T-helper 2 cell treated with Interferon-gamma antibody and Interleukin-4, amounts not matched to agents 5 μg/mL and 100 μg/mL, for 36 hours (primary cell): ENCODE results near the gene RASGRP1.
A peak's percentile ranks its signal among the peaks of the same experiment; 100 is the strongest.

Source experiments
- DNase-seq: peaks from one replicate; pipeline ENCODE4 v3.0.0; 2021; ENCODE audit warnings: low spot score
- H3K27ac Mint-ChIP-seq: one replicate; pipeline ENCODE4 v1.8.0; 2021; ENCODE audit warnings: mild to moderate bottlenecking, mixed read lengths
- H3K27me3 Mint-ChIP-seq: one replicate; pipeline ENCODE4 v1.8.0; 2021; ENCODE audit warnings: low read depth, mixed read lengths
- H3K36me3 Mint-ChIP-seq: one replicate; pipeline ENCODE4 v1.8.0; 2021; ENCODE audit warnings: low read depth, mixed read lengths
- H3K4me1 Mint-ChIP-seq: one replicate; pipeline ENCODE4 v1.8.0; 2021; ENCODE audit warnings: low read depth, mixed read lengths
- H3K4me3 Mint-ChIP-seq: one replicate; pipeline ENCODE4 v1.8.0; 2022; ENCODE audit warnings: mild to moderate bottlenecking, moderate library complexity, mixed read lengths
- H3K9me3 Mint-ChIP-seq: one replicate; pipeline ENCODE4 v1.8.0; 2021; ENCODE audit warnings: mixed read lengths

The RASGRP1 gene

DNA sequence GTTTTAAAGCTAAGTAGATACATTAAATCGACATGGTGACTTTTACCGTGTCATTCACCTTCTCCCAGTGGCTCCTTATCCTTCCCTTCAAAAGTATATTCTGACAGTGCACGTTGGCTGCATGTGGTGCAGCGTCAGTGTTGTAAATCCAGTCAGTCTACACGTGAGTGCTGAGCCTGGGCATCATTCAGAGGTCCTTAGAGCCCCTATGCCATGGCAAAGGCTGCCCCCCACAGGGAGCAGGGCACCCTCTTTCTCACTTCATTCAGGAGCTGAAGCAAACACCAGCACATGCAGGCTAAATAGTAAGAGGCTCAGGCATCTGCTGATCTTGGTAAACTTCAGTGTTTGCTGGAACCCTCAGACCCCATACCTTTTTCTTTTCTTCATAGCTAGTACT is 43.3 kb downstream of the RASGRP1 start:
- H3K9me3 Mint-ChIP-seq = no peaks in the 10 kb centered on the region
- no peaks in the 10 kb centered on the region for H3K27me3 Mint-ChIP-seq
- no peak for DNase-seq
- H3K4me3 Mint-ChIP-seq = no peak overlapping the region
- peaks cover 40% of the 10 kb centered on the region for H3K4me1 Mint-ChIP-seq
- peaks cover 54% of the 10 kb centered on the region for H3K36me3 Mint-ChIP-seq
- peak overlapping the region; percentile 47 for H3K27ac Mint-ChIP-seq

GRCh38 chr15:38520035-38520434 is 44.6 kb downstream of the RASGRP1 start:
- Mint-ChIP-seq H3K27ac (no peak overlapping the region), H3K36me3 (peaks cover 59% of the 10 kb centered on the region), H3K4me3 (no peak overlapping the region), H3K4me1 (peaks cover 39% of the 10 kb centered on the region), H3K27me3 (no peaks in the 10 kb centered on the region), H3K9me3 (no peaks in the 10 kb centered on the region)
- no peak for DNase-seq

DNA sequence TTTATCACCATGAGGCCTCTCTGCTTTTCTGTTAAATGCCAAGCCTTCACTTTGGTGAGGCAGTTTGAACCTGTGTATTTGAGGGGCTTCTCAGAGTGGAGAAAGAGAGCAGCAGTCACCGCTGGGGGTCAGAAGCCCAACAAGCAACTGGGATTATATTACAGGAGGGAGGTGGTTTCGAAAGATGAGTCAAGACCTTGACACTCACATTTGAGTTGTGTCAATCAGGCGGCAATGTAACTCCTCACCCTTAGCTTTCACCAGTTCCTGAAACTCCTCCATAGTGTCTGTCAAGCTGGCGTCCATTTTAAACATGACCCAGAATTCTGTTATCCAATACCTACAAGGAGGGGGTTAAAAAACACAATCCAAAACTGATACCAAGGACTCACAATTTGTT is 46.5 kb downstream of the RASGRP1 start:
- no peak overlapping the region for H3K27ac Mint-ChIP-seq
- no peak overlapping the region for H3K4me3 Mint-ChIP-seq
- peaks cover 66% of the 10 kb centered on the region for H3K36me3 Mint-ChIP-seq
- H3K27me3 Mint-ChIP-seq = no peaks in the 10 kb centered on the region
- no peaks in the 10 kb centered on the region for H3K9me3 Mint-ChIP-seq
- H3K4me1 Mint-ChIP-seq = peaks cover 31% of the 10 kb centered on the region
- DNase-seq = no peak

DNA sequence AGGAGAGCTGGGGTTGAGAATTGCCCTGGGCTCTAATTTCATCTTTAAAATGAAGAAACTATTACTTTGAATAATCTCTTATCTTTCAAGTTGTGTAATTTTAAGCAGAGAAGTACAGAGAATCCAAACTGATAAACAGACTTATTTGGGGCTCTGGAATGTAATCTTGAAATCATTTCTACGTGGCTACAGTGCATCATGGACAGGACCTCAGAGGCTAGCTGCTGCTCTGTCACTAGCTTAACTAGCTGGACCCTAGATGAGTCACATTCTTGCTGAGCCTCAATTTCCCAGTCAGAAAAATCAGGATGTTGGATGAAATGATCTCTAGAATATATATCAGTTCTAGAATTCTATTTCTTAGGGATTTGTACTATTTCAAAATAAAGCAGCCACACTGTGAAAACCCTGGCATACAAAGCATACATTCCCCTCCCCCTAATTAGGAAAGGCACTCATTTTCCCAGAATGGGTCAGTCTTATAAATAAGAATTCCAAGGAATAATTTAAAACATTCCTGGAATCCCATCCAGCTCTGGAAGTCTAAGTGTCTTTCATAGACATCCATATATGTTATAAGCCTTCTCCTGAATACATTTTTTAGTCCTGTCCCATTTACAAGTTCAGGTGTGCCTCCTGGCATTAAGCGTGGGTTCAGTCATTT is 47.2 kb downstream of the RASGRP1 start:
- no peaks in the 10 kb centered on the region for H3K9me3 Mint-ChIP-seq
- no peak for DNase-seq
- H3K4me1 Mint-ChIP-seq = peaks cover 27% of the 10 kb centered on the region
- H3K27me3 Mint-ChIP-seq = no peaks in the 10 kb centered on the region
- H3K36me3 Mint-ChIP-seq = peaks cover 66% of the 10 kb centered on the region
- H3K4me3 Mint-ChIP-seq = no peak overlapping the region
- no peak overlapping the region for H3K27ac Mint-ChIP-seq

DNA sequence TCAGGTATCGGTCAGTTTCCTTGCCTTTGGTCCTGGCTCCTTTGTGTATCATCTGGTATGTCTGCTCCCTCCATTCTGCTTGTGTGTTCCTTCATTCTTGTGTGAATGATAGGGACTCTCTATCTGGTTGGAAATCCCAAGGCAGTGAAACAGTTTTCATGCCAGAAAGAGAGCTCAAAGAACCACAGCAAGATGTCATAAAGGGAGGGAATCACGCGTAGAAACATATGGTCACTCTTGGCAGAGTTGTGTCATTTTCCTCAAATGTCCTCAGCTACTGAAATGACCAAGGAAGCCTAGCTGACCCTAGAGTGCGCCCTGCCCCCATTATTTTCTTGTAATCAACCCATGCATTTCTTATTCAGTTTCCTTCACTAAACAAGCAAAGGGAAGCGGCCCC is 48.0 kb downstream of the RASGRP1 start:
- no peaks in the 10 kb centered on the region for H3K27me3 Mint-ChIP-seq
- peak overlapping the region; percentile 53 for H3K27ac Mint-ChIP-seq
- DNase-seq = no peak
- peaks cover 72% of the 10 kb centered on the region for H3K36me3 Mint-ChIP-seq
- H3K9me3 Mint-ChIP-seq = no peaks in the 10 kb centered on the region
- H3K4me3 Mint-ChIP-seq = no peak overlapping the region
- peaks cover 24% of the 10 kb centered on the region for H3K4me1 Mint-ChIP-seq

DNA sequence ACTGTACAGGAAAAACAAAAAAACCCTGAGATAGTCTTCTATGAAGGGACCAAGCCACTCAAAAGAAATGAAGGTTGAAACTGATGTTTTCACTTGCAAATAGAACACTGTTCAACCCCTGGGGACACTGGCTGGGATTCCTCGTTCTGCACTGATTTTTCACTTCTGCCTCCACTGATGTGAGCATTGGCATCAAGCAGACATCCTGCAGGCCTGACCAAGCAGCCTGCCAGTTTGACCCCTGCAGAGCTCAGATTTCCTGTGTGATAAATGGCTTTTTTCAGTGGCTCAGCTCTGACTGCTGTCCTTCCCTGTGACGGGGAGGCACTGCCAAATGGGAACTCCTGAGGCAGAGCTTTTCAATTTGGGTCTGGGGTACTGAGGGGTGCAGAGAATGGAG is 50.0 kb downstream of the RASGRP1 start:
- Mint-ChIP-seq H3K9me3 (no peaks in the 10 kb centered on the region), H3K27ac (no peak overlapping the region), H3K36me3 (peaks cover 83% of the 10 kb centered on the region), H3K27me3 (no peaks in the 10 kb centered on the region), H3K4me1 (peaks cover 21% of the 10 kb centered on the region), H3K4me3 (no peak overlapping the region)
- DNase-seq = no peak

- no peak overlapping the region for H3K4me3 Mint-ChIP-seq
- H3K27ac Mint-ChIP-seq = no peak overlapping the region
- DNase-seq = no peak
- peaks cover 83% of the 10 kb centered on the region for H3K36me3 Mint-ChIP-seq
- H3K27me3 Mint-ChIP-seq = no peaks in the 10 kb centered on the region
- H3K9me3 Mint-ChIP-seq = no peaks in the 10 kb centered on the region
- H3K4me1 Mint-ChIP-seq = peaks cover 26% of the 10 kb centered on the region
Observed at GRCh38 chr15:38512901-38513300, 51.7 kb downstream of the RASGRP1 start.

DNA sequence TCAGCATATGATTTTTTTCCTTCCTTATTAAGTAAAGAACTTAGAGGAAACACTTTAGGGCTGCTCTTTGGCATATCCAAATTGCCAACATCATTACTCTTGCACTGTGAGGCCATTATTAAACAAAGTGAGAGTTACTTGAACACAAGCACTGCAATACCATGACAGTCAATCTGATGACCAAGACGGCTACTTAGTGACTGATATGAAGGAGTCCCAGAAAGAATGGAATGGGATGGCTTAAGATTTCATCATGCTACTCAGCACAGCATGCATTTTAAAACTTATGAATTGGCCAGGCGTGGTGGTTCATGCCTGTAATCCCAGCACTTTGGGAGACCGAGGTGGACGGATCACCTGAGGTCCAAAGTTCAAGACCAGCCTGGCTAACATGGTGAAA is 55.5 kb downstream of the RASGRP1 start:
- Mint-ChIP-seq H3K4me1 (peaks cover 22% of the 10 kb centered on the region), H3K27me3 (no peaks in the 10 kb centered on the region), H3K36me3 (peaks cover 81% of the 10 kb centered on the region), H3K4me3 (peak overlapping the region; percentile 38), H3K9me3 (no peaks in the 10 kb centered on the region), H3K27ac (peak overlapping the region; percentile 78)
- no peak for DNase-seq

- H3K27me3 Mint-ChIP-seq = no peaks in the 10 kb centered on the region
- peaks cover 80% of the 10 kb centered on the region for H3K36me3 Mint-ChIP-seq
- DNase-seq = peak; percentile 19
- H3K9me3 Mint-ChIP-seq = no peaks in the 10 kb centered on the region
- H3K4me3 Mint-ChIP-seq = no peak overlapping the region
- H3K4me1 Mint-ChIP-seq = peaks cover 22% of the 10 kb centered on the region
- H3K27ac Mint-ChIP-seq = peak overlapping the region; percentile 78
Observed at GRCh38 chr15:38508647-38509046, 56.0 kb downstream of the RASGRP1 start.

- Mint-ChIP-seq H3K27me3 (no peaks in the 10 kb centered on the region), H3K27ac (peak overlapping the region; percentile 20), H3K4me1 (peaks cover 22% of the 10 kb centered on the region), H3K36me3 (peaks cover 81% of the 10 kb centered on the region), H3K4me3 (no peak overlapping the region), H3K9me3 (no peaks in the 10 kb centered on the region)
- DNase-seq = no peak
Observed at GRCh38 chr15:38507570-38507969, 57.0 kb downstream of the RASGRP1 start.

GRCh38 chr15:38506997-38507396 is 57.6 kb downstream of the RASGRP1 start:
- H3K27ac Mint-ChIP-seq = no peak overlapping the region
- H3K4me1 Mint-ChIP-seq = peaks cover 22% of the 10 kb centered on the region
- no peaks in the 10 kb centered on the region for H3K27me3 Mint-ChIP-seq
- H3K4me3 Mint-ChIP-seq = no peak overlapping the region
- no peaks in the 10 kb centered on the region for H3K9me3 Mint-ChIP-seq
- H3K36me3 Mint-ChIP-seq = peaks cover 83% of the 10 kb centered on the region
- DNase-seq = no peak

GRCh38 chr15:38504680-38505467 is 59.7 kb downstream of the RASGRP1 start:
- Mint-ChIP-seq H3K4me1 (peaks cover 13% of the 10 kb centered on the region), H3K36me3 (peaks cover 82% of the 10 kb centered on the region), H3K4me3 (no peak overlapping the region), H3K27ac (no peak overlapping the region), H3K9me3 (no peaks in the 10 kb centered on the region), H3K27me3 (no peaks in the 10 kb centered on the region)
- DNase-seq = no peak

- Mint-ChIP-seq H3K4me3 (no peak overlapping the region), H3K27me3 (no peaks in the 10 kb centered on the region), H3K9me3 (no peaks in the 10 kb centered on the region), H3K27ac (no peak overlapping the region), H3K4me1 (peaks cover 5% of the 10 kb centered on the region), H3K36me3 (peaks cover 87% of the 10 kb centered on the region)
- no peak for DNase-seq
Observed at GRCh38 chr15:38503496-38503895, 61.1 kb downstream of the RASGRP1 start.

GRCh38 chr15:38499651-38500050 is 65.0 kb downstream of the RASGRP1 start:
- DNase-seq = no peak
- Mint-ChIP-seq H3K4me3 (no peak overlapping the region), H3K27me3 (no peaks in the 10 kb centered on the region), H3K4me1 (peaks cover 9% of the 10 kb centered on the region), H3K9me3 (no peaks in the 10 kb centered on the region), H3K36me3 (peaks cover 85% of the 10 kb centered on the region), H3K27ac (peak overlapping the region; percentile 29)
